Middle frontal gyrus (tissue), 1 donor: ENCODE data around the gene RPL35A.
"Not testable (repeated sequence)": the region's sequence is repeated elsewhere in the genome, so short reads cannot be mapped to it uniquely, and the experiment has no call there.

Source experiments
- DNase-seq: peaks from one replicate; pipeline ENCODE4 v3.0.0-alpha.2; 2015; ENCODE audit warnings: low spot score; ENCODE audit errors: extremely low spot score

The RPL35A gene

DNA sequence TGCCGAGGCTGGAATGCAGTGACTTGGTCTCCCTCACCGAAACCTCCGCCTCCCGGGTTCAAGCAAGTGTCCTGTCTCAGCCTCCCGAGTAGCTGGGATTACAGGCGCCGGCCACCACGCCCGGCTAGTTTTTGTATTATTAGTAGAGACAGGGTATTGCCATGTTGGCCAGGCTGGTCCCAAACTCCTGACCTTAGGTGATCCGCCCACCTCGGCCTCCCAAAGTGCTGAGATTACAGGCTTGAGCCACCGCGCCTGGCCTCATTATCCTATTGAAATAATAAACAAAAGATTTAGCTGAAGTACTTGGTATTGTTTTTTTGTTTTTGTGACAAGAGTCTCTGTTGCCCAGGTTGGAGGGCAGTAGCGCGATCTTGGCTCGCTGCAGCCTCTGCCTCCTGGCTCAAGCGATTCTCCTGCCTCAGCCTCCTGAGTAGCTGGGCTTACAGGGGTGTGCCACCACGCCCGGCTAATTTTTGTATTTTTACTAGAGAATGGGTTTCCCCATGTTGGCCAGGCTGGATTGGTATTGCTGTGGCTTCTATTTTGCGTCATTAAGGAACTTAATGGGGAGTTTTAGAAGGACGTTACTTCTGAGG is 1.5 kb downstream of the RPL35A start:
- DNase-seq, result no peak

DNA sequence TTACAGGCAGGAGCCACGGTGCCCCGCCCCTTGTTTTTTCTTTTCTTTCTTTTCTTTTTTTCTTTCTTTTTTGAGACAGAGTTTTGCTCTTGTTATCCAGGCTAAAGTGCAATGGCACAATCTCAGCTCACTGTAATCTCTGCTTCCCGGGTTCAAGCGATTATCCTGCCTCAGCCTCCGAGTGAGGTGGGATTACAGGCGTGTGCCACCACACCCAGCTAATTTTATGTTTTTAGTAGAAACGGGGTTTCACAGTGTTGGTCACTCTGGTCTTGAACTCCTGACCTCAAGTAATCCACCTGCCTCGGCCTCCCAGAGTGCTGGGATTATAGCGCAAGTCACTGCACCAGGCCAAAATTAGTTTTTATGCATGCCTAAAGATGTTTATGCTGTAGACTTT is 2.5 kb downstream of the RPL35A start:
- no peak for DNase-seq

DNA sequence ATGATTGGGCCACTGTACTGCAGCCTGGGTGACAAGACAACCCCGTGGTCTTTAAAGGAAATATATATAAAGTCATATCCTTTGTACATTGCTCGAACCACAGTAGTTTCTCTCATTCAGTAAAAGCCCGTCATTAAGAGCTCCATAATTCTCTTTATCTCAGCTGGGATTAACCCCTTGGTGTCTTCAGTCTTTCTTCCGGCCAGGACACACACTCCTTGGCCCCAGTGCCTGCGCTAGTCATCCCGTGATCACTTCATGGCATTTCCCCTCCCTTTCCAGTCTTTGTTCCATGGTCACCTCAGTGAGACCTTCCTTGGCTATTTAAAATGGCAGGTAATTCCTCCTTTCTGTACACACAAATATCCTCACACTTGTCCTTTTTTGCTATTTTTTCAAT is 3.3 kb downstream of the RPL35A start:
- no peak for DNase-seq

DNA sequence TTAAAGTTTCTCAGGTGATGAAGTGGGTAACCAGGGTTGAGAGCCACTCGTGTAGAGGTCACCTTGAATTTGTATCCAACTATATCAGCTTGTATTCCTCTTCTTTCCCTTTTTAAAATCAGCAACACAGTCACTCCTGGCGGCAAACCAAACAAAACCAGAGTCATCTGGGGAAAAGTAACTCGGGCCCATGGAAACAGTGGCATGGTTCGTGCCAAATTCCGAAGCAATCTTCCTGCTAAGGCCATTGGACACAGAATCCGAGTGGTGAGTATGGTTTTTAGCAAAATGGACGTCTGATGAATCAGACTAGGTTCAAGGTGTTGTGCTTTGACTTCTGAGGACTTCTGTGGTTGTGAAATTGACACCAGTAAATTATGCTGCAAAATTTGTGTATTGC is 3.9 kb downstream of the RPL35A start:
- DNase-seq, result no peak

DNA sequence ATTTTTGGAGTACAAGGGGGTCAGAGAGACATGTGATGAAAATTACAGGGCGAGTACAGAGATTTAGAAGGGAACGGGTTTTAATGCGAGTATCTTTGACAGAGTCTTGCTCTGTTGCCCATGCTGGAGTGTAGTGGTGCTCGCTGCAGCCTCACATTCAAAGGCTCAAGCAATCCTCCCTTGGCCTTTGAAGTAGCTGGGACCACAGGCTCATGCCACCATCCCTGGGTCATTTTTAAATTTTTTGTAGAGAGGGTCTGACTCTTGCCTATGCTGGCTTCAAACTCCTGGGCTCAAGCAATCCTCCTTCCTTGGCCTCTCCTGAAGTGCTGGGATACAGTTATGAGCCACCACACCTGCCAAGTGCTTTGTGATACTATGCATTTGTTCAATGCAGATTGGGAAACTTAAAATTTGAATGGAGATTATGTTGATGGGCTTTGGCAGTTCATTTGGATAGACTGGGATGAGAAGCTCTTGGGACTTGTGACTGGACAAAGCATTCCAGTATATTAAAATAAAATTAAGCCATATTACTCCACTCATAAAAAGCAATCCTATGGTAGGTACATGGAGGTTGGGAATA is 6.0 kb downstream of the RPL35A start:
- no peak for DNase-seq

DNA sequence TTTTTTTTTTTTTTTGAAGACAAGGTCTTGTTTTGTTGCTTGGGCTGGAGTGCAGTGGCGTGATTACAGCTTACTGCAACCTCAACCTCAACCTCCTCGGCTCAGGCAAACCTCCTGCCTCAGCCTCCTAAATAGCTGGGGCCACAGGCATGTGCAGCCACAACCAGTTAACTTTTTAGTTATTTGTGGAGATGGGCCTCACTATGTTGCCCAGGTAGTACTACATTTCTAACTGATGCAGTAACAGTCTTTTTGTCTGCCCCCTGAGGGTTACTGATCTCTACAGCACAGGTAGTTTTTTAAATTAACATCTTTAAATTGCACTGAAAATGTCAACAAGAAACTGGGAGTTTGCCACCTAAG is 6.6 kb downstream of the RPL35A start:
- DNase-seq, result no peak

DNA sequence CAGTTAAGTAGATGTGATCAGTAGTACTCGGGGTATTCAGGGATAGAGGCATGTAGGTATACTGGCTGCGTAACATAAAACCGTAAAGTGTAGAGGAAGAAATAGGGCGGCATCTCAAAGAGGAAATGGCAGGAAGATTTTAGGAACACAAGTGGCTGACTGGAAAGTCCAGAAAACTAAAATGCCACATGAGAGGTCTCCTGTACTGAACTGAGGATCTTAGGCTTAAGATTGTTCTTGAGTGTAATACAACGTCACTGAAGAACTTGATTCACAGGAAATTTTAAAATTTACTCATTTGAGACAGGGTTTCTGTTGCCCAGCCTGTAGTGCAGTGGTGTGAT is 7.8 kb downstream of the RPL35A start:
- no peak for DNase-seq

DNA sequence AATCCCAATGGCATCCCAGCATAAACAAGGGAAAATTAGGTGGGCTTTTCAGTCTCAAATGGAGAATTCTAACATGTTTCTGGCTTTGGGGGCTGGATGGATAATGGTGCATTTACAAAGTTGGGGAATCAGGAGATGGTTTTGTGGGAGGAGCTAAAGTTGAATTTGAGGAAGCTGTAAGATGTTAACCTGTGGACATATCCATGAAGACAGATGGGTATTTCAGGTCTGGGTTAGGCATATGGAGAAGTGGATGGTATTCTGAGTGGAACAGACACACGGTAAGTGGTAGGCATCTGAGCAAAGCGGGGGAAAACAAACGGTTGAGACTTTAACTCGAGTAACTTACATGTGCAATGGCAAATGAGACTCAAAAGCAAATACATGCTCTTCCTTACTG is 8.4 kb downstream of the RPL35A start:
- DNase-seq, result no peak

DNA sequence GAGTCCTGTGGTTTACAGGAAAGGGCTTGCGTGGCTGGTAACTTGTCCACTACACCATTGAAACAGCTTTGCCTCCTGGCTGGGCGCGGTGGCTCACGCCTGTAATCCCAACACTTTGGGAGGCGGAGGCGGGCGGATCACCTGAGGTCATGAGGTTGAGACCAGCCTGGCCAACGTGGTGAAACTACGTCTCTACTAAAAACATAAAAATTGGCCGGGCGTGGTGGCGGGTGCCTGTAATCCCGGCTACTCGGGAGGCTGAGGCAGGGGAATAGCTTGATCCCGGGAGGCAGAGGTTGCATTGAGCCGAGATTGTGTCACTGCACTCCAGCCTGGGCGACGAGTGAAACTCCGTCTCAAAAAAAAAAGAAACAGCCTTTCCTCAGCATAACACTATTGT is 8.9 kb downstream of the RPL35A start:
- not testable (repeated sequence) for DNase-seq

DNA sequence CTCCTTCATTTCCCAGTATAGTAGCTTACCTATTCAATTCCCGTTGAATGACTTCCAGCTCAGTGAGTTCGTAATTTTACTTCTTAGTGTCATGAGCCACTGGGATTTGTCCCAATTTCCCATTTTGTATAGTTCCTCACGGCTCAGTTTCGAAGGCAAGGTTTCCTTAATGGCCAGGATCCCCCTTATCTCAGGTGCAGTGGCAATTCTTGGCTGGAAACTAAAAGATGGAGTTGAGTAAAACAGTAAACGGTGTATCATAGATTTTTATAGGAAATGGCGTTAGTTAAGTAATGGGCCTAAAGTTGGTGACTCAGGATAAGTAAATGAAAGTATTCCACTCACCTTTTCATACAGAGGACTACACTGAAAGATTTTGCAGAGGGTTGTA is 9.5 kb downstream of the RPL35A start:
- no peak for DNase-seq

DNA sequence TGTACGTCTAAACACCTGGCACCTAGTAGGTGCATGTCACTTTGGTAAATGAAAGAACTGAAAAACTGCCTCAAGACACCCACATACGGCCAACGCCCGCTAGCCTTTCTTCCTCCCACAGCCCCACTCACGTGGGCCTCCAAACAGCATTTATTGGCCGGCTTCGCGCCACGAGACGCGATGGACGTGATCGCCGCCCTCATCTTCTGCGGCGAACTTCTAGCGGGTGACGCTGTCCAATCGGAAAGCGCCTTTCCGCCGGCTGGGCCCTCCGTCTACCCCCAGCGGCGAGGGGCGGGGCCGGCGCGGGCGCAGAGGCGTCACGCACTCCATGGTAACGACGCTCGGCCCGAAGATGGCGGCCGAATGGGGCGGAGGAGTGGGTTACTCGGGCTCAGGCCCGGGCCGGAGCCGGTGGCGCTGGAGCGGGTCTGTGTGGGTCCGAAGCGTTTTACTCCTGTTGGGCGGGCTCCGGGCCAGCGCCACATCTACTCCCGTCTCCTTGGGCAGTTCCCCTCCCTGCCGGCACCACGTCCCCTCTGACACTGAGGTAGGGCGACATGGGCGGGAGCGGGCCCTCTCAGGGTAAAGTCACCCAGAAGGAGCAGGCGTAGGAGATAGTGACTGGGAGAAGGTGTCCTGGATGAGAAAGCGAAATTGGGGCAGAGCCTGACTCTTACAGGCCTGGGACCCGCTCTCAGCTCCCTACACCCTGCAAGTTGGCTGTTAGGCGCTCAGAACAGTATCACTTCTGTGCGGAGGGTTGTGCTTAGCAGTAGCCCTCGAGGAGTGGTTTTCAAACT is 10.1 kb downstream of the RPL35A start, which contains the start of gene LMLN:
LMLN (plus strand) TSS at position 327 of the 803 bp plus-strand sequence; CDS start at position 356, 29 bp downstream.
- peak; percentile 94 for DNase-seq

DNA sequence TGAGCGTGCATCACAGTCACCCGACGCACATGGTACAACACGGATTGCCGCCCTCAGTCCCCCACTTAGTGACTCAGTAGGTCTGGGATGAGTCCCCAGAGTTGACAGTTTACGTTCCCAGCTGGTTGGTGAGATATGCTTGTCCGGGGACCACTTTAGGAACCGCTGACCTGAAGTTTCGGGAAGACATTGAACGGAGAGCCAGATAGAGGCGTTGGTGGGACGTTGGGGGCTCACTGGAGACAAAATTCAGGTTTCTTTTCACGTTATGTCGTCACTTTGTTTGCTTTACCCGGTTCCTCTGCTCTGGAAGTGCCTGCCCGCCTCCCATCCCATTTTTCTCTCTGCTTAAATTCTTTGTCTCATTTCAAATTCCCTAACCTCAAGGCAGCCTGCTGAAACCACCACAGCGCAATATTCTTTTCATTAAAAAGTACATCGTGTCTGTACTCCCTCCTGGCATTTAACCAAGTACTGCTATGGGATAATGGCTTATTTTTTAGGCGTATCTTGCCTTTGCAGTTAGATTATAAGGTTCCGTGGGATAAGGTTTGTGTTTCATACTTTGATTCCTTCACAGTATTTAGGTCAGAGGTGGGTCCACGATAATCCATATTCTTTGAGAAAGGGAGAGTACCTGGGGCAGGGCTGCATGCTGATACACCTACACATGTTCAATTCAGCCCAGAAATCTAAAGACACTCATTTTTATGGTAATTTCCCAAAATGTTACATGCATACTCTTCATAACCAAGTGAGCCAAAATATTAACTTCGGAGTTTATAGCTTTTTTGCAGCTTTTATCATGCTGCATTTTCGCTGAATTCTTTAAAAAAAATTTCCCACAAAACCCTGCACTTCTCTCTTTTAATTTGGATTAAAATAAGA is 10.9 kb downstream of the RPL35A start:
- DNase-seq, result no peak

DNA sequence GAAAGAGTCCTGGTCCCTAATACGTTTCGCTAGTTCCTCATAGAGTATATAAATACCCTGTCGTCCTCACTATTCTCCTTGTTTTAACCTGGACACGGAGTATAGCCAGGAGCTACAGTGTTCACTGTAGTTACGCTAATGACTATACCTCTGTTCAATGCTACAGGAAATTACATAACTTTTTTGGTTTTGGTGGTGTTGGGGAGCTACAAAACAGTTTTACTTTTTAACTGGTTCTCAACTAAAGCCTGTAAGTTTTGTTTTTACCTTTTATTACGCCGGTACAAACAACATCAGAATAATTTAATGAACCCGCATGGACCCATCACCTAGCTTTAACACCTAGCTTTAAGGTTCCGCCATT is 11.6 kb downstream of the RPL35A start:
- no peak for DNase-seq

DNA sequence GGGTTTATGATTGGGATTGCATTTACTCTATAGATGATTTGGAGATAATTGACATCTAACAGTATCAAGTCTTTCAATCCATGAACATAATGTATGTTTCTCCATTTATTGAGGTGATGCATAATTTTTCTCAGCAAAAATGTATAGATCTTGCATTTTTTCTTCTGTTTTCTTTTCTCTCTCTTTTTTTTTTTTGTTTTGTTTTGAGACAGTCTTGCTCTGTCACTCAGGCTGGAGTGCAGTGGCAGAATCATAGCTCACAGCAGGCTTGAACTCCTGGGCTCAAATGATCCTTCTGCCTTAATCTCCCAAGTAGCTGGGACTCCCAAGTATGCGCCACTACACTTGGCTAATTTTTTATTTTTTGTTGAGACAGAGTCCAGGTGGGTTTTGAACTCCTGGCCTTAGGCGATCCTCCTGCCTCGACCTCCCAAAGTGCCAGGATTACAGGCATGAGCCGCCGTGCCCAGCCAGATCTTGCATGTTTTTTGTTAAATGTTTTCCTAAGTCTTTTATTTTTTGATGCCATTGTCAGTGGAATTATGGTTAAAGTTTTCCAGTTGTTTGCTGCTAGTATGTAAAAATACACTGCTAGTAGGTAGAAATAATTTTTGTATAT is 13.1 kb downstream of the RPL35A start:
- no peak for DNase-seq

DNA sequence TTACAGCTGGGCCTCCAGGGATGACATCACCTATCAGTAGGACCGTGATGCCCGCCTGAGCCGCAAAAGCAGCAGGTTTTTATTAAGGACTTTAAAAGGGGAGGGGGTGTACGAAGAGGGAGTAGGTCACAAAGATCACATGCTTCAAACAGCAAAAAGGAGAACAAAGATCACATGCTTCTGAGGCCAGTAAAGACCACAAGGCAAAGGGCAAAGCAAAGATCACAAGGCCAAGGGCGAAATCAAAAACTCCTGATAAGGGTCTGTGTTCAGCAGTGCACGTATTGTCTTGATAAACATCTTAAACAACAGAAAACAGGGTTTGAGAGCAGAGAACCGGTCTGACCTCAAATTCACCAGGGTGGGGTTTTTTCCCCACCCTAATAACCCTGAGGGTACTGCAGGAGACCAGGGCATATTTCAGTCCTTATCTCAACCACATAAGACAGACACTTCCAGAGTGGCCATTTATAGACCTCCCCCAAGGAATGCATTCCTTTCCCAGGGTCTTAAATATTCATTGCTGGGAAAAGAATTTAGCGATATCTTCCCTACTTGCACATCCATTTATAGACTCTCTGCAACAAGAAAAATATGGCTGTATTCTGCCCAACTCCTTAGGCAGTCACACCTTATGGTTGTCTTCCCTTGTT is 17.5 kb downstream of the RPL35A start:
- DNase-seq, result not testable (repeated sequence)

DNA sequence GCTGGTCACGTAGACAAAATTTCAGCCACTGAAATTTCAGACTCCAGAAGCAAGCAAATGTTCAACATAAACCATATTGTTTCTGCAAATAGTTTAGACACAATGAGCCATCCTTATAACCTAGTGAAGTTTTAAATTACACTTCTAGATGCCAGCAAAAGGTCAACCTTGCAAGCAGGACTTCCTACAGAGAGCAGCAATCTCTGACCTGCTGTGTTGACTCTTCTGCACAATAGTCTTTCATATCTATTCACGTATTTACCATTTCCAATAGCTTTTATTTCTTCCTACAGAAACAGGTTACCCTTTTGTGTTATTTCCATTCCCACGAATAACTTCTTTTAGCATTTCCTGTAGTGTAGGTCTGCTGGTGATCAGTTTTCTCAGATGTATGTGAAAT is 20.6 kb downstream of the RPL35A start:
- no peak for DNase-seq

DNA sequence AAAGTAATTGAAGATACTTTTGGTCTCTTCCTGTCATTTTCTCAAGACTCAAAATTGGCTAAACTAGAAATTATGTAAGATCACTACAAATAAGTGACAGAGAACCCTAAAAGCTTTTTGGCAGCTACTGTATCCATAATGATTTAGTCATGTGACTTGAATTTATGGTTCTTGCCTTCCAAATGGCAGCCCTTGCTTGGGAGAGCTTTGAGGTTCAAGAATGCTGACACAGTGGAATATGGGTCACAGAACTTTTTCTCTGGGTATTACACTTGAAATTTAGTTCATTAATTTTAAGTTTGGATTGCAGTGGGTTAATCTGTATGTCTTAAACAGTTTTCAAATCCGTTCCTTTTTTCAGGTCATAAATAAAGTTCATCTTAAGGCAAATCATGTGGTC is 24.0 kb downstream of the RPL35A start:
- DNase-seq, result no peak

DNA sequence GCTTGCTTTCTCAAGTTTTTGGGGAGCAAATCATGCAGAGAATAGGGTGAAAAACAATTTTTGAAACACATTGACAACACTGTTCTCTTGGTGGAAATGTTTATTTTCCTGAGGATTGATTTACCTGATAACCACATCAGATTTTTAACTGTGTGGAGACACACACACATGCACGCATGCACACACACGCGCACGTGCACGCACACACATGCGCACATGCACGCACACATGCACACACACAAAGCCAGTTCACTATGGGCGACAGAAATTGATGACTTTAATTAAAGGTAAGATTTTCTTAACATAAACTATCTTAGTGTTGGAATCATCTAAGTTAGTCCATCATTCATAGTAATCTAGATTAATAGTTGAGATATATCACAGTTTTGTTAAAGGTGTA is 25.3 kb downstream of the RPL35A start:
- DNase-seq, result no peak

DNA sequence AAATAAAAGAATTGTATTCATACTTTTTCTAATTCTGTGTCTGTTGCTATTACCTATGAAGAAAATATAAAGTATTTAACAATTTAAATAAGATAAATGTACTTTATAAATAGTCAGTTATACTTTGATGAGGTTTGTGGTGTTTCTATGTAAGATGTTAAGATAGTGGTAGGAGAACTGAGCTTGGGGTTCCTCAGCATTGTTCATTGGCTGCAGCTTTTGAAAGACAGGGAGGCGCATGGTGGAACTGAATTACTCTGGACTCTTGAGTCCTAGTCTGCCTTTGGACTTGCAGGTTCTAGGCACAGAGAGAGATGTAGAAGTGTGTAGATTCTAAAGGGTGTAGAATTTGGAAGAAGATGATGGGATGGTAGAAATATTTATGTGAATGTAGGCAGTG is 33.1 kb downstream of the RPL35A start:
- no peak for DNase-seq

DNA sequence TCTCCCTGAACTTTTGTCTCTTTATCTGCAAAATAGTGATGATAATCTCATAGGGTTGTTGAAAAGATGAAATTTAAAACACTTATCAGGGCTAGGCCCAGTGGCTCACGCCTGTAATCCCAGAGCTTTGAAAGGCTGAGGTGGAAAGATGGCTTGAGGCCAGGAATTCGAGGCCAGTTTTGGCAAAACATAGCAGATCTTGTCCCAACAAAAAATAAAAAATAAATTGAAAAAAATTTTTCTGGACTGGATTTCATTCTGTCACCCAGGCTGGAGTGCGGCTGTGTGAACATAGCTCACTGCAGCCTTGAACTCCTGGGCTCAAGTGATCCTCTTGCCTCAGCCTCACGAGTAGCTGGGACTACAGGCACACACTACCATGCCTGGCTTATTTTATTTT is 39.7 kb downstream of the RPL35A start:
- no peak for DNase-seq

DNA sequence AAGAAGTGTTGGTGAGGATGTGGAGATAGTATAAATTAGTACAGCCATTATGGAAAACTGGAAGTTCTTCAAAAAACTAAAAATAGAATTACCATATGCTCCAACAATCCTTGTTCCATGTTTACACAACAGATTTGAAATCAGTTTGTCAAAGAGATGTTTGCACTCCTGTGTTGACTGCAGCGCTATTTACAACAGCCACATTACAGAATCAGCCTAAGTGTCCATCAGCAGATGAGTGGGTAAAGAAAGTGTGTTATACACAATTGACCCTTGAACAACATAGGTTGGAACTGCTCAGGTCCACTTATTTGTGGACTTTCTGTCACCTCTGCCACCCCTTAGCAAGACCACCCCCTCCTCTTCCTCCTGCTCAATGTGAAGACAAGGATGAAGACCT is 44.7 kb downstream of the RPL35A start:
- DNase-seq, result no peak
